Ishikawa (cell line): ENCODE data around the gene TMEM150C.

Experiments
- CEBPB ChIP-seq: IDR thresholded peaks from 2 replicates; pipeline ENCODE4 v1.6.1; 2012
- EP300 ChIP-seq: IDR thresholded peaks from 2 replicates; pipeline ENCODE4 v1.6.1; 2012; ENCODE audit warnings: borderline replicate concordance
- MAX ChIP-seq: IDR thresholded peaks from 2 replicates; pipeline ENCODE4 v1.6.1; 2012
- RAD21 ChIP-seq: IDR thresholded peaks from 2 replicates; pipeline ENCODE4 v1.6.1; 2012; ENCODE audit warnings: low read depth
- REST ChIP-seq: IDR thresholded peaks from 2 replicates; pipeline ENCODE4 v1.6.1; 2012; ENCODE audit warnings: low read depth, mild to moderate bottlenecking
- TAF1 ChIP-seq: IDR thresholded peaks from 2 replicates; pipeline ENCODE4 v1.6.1; 2012; ENCODE audit warnings: low read depth, mild to moderate bottlenecking
- TEAD4 ChIP-seq: IDR thresholded peaks from 2 replicates; pipeline ENCODE4 v1.6.1; 2012
- USF1 ChIP-seq: IDR thresholded peaks from 2 replicates; pipeline ENCODE4 v1.6.1; 2012
- YY1 ChIP-seq: IDR thresholded peaks from 2 replicates; pipeline ENCODE4 v1.6.1; 2012; ENCODE audit warnings: low read depth
- ZBTB7A ChIP-seq: IDR thresholded peaks from 2 replicates; pipeline ENCODE4 v1.6.1; 2012; ENCODE audit warnings: low read depth

- TF ChIP-seq REST (no peak), MAX (no peak), TEAD4 (no peak), YY1 (no peak), TAF1 (no peak), USF1 (no peak), CEBPB (no peak), RAD21 (no peak), ZBTB7A (no peak), EP300 (no peak)
These were observed 103.1 kb downstream of the TMEM150C start for GRCh38 chr4:82458729-82459128.
